ENCODE data around the gene COL15A1.
"Not testable (repeated sequence)": the region's sequence is repeated elsewhere in the genome, so short reads cannot be mapped to it uniquely, and the experiment has no call there.

The COL15A1 gene

DNA sequence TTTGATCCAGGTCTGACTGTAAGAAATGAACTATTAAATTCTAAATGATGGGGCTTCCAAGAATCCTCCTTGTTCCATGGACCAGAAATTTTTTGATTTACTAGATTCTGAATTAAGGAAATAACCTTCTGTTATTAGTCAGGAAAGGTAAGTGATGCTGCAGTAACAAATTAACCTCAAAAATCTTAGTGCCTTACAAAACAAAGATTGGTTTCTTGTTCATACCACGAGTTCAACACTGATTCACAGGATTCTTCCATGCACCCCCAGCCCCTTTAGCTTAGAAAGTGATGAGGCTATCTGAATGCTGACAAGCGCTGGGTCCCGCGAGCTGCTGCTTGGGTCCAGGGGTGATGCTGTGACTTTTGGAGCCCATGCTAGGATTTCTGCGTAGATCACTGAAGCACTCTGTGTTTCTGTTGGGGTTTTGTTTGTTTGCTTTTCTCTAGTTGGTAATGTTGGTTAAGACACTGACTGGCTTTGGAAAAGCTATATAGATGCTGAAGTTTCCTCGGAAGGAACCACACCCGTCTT is 52.3 kb downstream of the COL15A1 start:
- no peak for DNase-seq

DNA sequence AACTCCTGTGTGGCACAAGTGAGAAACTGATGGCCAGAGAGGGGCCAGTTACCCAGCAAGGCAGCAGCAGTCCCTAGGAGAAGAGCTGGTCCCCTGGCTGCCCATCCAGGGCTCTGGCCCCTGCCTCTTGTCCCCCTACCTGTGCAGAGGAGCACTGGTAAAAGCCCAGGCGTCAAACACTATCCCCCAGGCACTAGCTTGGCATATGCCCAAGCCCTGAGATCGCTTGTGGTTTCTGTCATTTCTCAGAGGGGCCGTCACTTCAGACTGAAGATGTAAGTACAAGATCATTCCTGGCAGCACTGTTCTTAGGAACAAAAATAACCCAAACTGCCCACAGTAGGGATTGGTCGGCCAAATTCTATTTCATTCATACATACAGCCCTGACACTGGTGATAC is 53.9 kb downstream of the COL15A1 start:
- DNase-seq, result no peak

DNA sequence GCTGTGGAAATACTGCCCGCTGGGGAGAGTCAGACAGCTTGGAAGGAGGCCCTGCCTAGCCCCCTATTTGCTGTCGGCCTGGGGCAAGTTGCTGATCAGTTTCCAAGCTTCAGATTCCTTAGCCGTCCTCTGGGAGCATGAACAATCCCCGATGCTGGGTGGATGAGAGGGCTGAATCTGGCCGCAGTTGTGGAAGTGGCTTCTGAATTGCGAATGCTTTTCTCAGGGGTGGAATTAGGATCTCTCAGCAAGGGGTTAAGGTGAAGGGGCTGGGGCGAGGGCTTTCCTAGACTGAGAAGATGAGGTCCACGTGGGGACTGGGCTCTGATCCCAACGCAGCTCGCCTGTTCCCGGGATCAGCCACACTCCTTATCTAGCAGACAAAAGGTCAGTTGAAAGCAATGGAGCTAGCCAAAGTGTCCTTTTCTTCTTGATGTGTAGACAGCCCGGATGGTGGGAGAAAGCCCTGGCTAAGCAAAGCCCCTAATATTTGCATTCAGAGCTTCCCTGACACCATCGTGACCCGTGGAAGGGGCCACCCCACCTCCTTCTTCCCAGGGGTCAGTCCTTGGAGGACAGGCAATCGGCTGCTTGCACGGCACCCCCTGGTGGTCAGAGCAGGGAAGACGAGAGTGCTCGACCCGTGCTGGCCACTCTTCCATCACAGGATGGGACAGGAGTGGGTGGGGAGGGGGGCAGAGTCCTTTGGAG is 54.9 kb downstream of the COL15A1 start:
- DNase-seq, result no peak

DNA sequence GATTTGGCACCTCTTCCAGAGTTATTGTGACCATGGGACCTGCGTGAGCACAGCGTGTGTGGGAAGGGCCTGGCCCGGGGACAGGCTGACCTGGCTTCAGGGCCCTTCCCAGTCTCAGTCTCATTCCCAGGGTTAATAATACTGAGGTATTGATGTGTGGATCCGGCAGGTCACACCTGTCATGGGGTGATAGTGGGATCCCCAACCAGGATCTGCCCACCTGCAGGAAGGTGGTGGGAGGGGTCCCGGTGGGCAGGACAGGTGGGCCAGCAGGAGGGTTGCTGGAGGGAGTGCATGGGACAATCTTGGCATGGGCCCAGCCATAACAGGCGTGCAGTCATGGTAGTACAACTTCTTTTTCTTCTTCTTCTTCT is 55.4 kb downstream of the COL15A1 start:
- no peak for DNase-seq

DNA sequence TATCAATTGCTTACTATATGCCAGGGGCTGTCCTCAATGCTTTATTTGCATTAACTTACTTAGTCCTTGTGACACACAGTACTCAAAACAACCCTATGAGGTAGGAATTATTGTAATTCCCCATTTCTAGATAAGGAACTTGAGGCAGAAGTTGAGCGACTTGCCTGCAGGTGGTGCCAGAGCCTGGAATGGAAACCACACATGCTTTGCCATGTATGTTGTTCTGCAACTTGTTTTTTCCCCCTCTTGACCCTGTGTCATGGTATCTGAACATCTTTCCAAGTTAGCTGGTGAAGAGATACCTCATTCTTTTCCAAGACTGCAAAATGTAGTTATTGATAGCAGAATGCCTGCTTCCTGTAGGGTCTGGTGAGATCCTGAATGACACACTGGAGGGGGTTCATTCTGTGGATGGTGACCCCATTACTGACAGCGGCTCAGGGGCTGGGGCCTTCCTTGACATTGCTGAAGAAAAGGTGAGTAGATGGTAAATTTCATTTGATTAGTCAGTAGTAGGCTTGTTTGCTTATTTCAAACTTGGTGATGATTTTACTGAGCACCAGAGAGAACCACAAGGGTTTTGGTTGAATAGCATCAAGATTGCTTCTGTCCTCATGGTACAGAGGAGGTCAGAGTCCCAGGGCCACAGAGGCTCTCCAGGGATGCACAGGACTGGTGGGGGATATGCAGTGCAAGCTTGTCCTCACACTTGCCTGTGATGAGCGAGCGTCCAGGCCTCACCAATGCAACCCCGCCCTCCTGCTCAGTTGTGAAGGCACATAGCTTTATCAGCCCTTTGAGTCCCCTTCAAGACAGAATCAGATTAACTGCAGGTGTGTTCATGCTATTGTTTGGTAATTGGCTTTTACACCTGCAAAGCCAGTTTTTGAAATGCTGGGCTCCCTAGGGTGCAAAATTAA is 57.0 kb downstream of the COL15A1 start:
- DNase-seq, result no peak

DNA sequence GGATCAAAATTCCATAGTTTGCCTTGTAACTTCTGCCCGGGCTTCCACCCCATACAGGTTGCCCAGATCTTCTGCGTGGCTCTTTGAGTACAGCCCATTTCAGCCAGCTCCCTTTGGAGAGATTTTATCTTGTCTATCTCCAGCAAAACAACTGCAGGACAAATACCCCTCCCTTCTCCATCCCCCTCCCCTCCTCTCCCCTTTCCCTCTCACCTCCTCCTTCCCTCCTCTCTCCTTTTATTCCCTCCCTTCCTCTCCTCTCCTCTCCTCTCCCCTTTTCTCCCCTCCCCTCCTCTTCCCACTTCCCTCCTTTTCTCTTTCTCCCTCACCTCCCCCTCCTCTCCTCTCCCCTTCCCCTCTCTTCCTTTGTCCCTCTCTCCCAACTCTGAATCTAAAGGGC is 58.2 kb downstream of the COL15A1 start:
- no peak for DNase-seq

DNA sequence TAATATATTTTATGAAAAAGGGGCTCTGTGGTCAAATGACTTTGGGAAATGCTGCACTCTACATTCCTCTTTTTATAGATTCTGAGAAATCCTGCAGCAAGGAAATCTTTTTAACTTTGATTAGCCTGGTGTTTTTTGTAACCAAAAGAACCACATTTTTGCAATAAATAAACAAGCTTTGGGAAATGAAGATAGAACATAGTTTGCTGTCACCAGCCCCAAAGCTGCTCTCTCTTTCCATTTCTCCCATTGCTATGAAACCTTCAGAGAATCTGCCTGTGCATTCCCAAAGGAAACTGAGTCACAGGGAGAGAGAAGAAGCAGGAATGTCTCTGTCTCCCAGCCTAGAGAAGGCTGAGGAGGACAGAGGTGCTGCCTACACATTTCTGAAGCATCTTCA is 59.0 kb downstream of the COL15A1 start:
- no peak for DNase-seq

DNA sequence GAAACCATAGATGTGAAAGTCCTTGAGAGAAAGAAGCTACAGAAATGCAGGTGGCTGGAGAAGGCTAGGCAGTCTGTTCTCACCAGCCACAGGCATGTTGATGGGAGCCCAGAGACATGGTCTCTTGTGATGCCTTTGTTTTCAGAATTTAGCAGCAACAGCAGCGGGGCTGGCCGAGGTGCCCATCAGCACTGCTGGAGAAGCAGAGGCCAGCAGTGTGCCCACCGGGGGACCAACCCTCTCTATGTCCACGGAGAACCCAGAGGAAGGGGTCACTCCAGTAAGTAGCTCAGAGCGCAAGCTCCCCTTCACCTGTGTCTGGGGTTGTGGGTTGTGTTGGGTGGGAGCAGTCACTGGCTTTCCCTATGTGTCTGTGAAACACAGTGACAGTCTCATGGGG is 59.6 kb downstream of the COL15A1 start:
- DNase-seq, result no peak

DNA sequence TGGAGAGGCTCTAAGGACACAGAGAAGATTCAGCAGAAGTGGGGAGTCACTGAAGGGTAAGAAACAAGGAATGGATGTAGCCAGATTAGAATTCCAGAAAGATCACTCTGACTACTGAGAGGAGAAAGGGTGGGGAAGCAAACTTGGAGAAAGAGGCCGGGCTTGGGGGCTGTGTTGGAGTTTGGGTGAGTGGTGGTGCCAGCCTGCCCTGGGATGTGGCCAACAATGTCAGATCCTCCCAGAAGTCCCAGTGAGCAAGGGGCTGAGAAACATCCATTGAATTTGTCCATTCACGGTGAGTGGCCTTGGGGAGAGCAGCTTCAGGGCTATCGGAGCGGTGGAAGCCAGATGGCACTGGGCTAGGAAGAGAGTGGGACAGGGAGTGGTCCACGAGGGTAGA is 60.4 kb downstream of the COL15A1 start:
- no peak for DNase-seq

DNA sequence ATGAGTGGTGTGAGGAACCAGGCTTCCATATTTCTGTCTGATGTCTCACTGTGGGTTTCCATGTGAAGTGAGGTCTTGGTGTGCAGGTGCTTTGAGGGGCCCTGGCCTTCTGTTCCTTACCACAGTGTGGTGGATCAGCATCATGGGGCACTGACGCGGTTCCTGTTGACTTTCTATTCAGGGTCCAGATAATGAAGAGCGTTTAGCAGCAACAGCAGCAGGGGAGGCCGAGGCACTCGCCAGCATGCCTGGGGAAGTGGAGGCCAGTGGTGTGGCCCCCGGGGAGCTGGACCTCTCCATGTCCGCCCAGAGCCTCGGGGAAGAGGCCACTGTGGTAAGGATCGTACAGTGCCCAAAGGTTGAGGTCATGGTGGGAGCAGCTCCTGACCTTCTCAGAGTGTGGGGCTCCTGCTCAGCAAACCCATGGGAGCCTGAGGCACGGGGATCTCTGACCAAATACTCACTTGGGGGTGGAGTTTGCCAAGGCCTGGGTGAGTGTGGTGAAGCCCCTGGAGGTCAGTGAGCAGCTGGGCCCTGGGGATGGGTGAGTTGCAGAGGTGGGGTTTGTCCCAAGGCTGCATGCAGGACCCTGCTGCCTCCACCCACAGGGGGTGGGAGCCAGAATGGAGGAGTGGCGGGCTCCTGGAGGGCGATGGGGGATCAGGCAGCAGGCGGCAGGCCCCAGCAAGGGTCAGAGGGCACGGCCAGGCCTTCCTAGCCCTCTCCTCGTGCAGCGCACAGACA is 61.2 kb downstream of the COL15A1 start:
- no peak for DNase-seq

DNA sequence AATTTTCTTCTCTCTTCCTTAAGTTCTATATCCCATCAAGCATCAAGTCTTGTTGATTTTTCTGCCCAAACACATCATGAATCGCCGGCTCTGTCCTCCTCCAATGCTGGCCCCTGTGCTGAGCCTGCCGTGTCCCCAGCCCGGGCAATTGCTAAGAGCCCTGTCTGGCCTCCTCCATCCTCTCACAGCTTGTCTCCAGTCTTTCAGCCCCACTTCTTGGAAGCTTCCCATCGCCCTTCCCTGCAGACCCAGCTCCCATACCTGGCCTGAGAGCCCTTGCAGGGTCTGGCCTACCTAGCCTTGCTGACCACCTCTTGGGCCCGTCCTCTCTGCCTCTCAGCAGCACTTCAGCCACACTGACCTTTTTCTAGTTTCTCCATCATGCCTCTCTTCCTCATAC is 61.9 kb downstream of the COL15A1 start:
- DNase-seq, result no peak

DNA sequence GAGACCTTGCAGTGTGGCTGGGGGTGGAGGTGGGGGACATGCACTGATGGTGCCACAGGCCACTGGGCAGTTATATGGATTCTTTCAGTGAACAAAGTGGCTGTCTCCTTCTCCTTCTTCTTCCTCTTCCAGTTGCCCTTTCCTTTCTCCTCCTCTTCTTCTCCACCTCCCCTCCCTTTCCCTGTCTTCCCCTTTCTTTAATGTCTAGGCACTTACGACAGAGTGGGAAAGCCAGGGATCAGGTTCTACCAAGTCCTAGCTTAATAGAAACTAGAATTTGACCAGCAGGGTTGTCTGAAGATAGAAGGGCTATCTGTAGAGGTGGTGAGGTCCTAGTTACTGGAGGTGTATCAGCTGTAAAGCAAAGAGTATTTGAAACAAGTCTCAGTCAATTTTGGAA is 62.8 kb downstream of the COL15A1 start:
- DNase-seq, result no peak

DNA sequence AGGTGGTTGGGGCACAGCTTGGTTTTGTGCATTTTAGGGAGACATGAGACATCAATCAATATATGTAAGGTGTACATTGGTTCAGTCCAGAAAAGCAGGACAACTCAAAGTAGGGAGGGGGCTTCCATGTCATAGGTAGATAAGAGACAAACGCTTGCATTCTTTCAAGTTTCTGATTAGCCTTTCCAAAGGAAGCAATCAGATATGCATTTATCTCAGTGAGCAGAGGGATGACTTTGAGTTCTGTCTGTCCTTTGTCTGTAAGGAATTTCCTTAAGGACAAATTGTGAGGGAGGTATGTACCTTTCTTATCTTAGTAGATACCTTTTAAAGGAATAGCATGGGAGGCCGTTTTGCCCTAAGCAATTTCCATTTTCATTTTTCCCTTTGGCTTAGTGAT is 63.3 kb downstream of the COL15A1 start:
- DNase-seq, result no peak

DNA sequence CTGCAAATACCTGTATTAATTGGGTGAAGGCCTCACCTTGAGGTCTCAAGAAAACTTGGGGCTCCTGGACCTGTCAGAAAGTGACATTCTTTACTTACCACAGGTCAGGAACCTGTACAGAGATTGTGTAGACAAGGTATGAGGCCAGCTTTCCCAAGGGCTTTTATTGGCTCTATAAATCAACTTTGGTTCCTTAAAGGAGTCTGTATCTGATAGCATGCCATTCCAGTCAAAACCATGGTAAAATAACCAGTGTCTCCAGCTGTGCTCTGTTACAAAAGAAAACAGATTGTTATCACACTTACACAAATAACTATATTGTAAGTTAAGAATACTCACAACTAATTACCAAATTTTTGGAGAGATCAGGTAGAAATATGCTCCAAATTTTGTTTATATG is 64.5 kb downstream of the COL15A1 start:
- no peak for DNase-seq

DNA sequence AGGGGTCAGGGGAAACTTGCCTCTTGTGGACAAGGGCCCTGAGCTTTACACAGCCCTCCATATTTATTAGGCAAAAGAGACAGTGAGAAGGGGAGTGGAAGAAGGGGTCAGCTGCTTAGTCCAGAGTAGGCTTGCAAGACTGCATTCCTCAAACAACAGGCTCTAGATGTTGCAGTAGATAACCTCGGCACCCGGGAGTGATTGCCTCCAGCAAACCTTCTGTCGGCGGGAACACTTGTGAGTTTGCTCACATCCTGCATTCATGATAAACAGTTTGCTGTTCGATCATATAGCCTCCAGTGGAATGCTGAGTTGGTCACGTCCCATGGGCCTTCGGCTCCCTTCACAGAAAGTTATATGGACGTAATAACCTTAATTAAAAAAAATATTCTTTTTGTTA is 66.7 kb downstream of the COL15A1 start:
- not testable (repeated sequence) for DNase-seq

DNA sequence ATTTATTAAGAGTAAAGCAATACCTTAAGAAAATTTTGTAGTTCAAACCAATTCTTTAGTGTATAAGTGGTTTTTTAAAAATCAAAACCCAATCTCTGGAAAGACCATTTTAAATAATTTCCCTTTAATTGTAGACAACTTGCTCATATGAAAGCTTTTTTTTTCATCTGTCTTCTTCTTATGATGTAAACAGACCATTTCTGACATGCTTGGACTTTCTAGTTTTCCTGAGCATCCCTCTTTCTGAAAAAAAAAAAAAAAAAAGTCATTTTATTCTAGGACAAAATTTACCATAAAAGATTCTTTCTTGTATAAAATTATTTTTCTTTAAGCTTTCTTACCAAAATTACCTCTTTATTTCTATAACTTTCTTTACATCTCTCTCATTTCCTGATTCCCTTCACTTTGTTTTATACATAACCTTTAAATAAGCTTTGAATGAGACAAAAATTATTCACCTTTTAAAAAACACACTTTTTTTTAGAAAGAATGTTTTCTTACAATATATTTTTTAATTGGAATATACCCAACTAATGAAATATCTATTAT is 67.5 kb downstream of the COL15A1 start:
- DNase-seq, result no peak

DNA sequence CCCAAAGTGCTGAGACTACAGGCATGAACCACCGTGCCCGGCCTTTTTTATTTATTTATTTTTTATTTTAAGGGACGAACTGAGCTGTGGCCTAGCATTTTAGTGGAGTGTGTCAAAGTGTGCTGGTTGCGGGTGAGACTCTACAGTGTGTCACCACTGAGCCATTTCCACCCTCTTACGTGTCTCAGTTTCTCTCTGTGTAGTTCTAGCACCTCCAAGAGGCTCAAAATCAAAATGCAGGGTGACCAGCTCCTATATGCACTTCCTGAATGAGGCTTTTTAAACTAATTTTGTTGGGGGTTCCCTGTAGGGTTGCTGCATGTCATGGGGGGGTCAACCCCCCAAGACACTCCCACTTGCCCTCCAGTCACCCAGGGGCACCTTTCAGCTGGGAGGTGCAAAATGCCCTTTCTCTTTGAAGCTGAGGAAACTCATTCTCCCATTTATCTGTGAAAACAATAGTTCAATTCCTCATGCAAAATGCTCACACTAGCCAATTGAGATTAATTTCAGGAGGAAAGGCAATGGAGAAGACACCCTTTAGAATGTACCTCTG is 69.3 kb downstream of the COL15A1 start:
- no peak for DNase-seq

DNA sequence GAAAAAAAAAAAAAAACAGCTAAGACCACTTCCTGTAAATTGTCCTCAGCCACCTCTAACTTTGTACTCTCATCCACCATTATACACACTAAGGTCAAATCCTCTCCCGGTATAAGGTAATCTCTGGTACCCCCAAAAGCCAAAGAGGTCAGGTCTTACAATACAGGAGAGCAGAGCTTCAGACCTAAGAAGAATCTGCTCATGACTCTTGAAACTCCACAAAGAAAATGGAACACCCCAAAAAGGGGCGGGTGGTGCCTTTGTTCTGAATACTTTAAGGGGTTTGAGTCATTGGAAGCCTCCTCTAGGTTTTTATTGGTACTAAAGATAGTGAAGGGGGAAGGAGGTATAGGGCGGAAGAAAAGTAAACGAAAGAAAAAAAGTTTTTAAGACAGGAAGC is 69.8 kb downstream of the COL15A1 start:
- no peak for DNase-seq

DNA sequence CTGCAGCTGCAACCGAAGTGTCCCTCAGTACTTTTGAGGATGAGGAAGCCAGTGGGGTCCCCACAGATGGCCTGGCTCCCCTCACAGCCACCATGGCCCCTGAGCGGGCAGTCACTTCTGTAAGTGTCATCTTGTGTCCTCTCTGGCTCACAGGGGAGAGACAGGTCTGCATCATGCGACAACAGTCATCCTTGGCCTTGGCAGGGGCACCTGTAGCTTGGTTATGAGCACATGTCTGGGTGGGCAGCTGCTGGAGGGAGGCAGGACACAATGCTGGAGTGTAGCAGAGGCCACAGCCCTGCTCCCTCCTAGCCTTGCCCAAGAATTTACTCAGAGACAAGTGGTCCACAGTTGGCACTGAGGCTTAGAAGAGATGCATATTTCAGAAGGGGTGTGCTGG is 71.7 kb downstream of the COL15A1 start:
- DNase-seq, result no peak

DNA sequence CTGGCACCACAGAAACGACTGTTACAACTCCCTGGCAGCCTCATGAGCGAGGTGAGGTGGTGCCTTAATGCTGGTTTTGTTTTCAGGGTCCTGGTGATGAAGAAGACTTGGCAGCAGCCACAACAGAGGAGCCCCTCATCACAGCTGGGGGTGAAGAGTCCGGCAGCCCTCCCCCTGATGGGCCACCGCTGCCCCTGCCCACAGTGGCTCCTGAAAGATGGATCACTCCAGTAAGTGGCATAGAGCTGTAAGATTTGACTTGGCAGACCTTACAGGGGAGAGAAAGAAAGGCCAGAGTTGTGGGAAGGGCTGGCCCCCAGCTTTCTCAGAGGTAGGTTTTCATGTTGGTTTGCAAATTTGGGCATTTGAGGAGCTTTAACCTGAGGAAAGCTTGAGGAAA is 72.2 kb downstream of the COL15A1 start:
- no peak for DNase-seq

DNA sequence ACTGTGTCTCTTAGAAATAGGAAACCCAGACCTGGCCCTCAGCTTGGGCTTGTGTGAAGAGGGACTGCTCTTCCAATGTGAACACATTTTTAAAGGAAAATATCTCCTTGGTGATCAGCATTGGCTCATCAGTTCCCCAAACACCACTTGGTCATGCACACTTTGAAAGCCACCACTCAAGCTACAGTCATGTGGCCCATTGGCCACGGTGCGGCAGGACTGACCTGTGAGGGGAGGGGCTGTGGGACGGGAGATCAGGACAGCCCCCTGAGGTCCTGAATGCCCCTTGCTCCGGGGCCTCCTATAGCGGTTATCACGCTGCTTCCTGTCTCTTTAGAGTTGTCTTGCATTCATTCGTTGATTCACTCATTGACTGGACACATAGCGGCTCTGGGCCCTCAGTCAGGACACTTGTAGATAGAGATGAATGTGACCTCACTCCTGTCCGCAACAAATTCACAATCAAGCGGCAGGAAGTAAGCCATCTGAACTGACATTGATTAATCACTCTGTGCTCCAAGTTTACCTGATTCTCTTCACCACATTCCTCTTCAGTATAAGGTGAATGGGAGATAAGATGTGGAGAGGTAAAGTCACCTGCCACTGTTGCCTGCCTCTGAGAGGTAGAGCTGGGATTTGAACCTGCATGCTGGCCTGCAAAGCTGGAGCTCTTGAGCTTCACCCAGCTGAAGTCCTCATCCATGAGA is 73.1 kb downstream of the COL15A1 start:
- DNase-seq, result no peak

DNA sequence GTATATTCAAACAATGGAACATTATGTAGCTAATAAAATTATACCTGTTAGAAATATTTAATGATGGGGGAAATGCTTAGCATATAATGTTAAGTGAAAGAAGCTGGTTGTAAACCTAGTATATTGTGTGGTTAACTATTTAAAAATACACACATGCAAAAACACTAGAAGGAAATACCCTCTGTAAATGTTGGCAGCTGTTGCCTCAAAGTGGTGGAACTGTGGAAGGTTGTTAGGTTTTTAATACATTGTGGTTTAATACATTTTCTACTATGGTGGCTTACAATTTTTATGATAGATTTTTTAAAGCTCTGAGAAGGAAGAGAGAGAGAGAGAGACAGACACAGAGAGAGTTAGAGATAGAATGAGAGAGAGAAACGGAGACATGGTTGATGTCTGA is 74.9 kb downstream of the COL15A1 start:
- DNase-seq, result no peak

Data from cortex of kidney (tissue), 1 donor.